IPS-18c (cell line): ENCODE data around the gene SP140.
"Not testable (repeated sequence)": the region's sequence is repeated elsewhere in the genome, so short reads cannot be mapped to it uniquely, and the experiment has no call there.

Experiments
- H3K4me3 ChIP-seq: 2 replicates; pipeline ENCODE4 v1.7.0; 2013; ENCODE audit warnings: low read depth, mild to moderate bottlenecking, low read length, moderate library complexity; ENCODE audit not compliant: insufficient read depth
- H3K9me3 ChIP-seq: one replicate; pipeline ENCODE4 v1.6.1; 2013; ENCODE audit warnings: mild to moderate bottlenecking, low read length, moderate library complexity; ENCODE audit not compliant: control insufficient read depth, insufficient read depth

SP140 gene

DNA sequence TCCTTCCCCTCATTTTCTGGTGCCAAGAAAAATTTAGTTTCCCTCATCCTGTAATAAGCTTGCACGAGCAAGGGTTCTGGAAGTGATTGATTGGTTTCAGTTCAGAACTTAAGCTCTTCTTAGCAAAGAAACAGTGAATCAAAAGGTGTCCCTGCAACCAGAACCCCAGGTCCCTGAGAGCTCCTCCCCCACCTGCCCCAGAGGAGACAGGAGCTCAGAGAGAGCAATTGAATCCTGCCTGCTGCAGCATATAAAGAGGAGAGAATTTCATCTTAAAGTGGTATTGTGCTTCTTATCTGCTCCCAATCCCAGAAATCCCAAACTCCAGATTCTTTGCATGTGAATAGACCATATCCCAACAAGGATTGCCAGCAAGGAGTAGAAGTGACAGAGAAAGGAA is 86.1 kb downstream of the SP140 start:
- not testable (repeated sequence) for H3K4me3 ChIP-seq, H3K9me3 ChIP-seq

DNA sequence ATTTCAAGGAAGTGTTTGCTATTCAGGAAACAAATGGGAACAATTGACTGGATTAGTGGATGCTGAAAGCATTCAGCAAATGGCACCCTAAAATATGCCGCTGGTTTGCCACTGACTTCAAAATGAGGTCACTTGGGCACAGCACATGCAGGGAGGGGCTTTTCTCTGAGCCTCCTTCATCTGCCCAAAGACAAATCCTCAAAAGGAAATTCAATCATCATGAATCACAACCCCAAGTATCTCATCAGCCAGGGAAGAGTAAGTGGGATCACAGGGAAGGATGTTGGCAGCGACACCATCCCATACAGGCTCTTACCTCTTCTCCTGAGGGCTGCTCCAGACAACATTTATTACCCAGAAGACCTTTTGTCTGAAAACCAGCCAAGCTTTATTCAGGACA is 87.1 kb downstream of the SP140 start:
- H3K4me3 ChIP-seq, result no peak overlapping the region
- H3K9me3 ChIP-seq, result no peaks in the 10 kb centered on the region

DNA sequence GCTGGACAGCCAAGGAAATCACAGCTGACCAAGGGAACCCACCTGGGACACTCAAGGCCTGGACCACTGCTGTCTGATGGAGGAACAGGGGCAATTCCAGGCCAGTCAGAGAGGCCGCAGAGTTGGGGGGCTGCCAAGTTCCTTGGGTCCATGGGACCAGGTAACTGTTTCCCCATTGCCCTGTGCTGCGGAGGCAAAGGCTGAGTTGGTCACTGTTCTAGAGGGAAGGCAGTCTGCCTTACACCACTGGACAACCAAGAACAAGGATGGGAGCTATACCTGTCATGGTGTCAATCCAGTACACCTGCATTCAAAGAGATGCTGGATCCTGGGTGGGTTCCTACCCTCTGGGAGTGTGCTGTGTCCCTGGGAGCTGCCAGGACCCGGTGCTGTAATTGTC is 91.8 kb downstream of the SP140 start:
- Histone ChIP-seq H3K4me3 (no peak overlapping the region), H3K9me3 (peaks cover 3% of the 10 kb centered on the region)

DNA sequence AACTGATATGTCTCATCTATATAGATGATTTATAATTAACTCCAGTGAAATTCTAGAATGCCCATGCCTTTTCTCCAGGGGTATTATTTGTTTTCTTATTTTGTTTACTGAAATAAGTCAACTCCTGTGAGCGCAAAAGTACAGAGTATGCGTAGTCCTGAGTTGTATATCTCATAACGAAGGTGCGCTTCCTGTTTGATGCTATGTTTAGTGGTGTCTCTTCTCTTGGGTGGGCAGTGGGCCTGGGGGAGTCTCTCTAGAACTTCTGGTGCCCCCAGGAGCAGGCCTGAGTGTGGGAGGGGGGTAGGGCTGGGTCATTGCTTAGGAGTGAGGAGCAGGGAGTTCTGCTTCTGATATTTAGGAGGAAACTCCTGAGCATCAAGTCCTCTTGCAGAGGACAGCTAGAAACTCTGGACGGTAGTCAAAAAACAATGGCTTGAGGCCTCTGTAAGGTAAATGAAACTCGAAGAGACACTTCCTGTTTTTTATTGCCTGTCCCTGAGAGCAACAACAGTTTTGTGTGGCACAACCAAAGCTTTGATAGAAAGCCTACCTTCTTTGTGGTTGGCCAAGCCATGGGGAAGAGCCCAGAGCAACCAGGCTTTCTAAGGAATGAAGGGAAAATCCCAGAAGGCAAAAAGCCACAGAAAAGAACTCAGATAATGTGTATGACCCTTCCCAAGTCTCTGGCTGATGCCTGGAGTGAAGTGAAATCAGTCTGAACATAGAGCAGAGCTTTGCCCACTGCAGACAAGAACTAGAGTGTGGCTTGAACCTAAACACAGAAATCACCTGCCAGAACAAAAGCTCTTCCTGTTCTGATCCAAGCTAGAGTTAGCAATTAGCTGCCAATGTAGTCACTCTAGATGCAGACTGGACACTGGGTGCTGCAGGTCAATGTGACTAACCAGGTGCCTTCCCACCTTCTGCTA is 92.9 kb downstream of the SP140 start:
- H3K4me3 ChIP-seq, result no peak overlapping the region

DNA sequence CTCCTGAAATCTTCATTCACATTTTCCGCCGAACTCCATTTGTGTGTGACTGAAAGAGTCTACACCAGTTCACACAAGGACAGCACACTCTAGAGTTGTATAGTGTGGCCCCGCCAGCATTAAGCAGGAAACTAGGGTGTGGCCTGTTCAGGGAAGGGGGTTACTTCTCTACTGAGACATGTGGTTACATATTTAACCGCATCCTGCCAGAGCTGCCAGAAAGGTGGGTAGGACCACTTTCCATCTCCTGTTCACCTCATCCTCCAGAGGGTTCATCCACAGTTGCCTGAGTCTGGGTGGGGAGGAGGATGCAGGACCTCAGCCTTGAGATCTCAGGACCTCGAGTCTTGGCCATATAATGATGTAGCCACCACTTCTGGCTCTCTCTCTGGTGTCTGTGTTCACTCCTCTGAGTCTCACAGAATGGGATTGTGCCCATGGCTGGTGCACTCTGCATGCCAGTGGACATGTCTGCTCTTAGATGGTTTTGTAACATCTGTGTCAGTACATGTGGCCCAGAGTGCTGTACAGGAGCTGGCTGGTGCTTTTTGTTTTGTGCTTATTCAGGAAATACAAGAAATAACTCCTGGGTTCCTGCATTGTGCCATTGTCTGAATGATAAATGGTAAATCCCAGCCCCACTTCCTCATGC is 93.8 kb downstream of the SP140 start:
- Histone ChIP-seq H3K4me3 (no peak overlapping the region), H3K9me3 (peaks cover 8% of the 10 kb centered on the region)

More for the DNA sequence above, 92.9 kb downstream of the SP140 start:
- H3K9me3 ChIP-seq, result peaks cover 7% of the 10 kb centered on the region

DNA sequence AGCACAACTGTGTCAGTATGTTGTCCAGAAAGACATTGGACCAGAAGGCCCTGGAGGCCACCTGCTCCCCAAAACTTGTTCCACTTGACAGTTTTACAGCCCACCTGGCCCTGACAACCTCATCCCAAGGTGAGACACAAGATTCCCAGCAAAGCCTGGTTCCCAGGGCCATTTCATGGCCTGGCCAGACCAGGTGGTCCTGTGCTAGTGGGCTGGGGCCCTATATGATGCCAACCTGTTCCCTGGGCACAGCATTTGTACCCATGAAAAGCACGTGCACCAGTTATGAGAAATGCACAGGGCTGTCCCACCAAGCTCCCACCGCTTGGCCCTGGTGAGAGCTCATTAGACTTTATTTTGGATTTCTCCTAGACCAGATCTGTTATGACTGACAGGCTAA is 95.5 kb downstream of the SP140 start:
- peaks cover 10% of the 10 kb centered on the region for H3K9me3 ChIP-seq
- H3K4me3 ChIP-seq, result no peak overlapping the region

DNA sequence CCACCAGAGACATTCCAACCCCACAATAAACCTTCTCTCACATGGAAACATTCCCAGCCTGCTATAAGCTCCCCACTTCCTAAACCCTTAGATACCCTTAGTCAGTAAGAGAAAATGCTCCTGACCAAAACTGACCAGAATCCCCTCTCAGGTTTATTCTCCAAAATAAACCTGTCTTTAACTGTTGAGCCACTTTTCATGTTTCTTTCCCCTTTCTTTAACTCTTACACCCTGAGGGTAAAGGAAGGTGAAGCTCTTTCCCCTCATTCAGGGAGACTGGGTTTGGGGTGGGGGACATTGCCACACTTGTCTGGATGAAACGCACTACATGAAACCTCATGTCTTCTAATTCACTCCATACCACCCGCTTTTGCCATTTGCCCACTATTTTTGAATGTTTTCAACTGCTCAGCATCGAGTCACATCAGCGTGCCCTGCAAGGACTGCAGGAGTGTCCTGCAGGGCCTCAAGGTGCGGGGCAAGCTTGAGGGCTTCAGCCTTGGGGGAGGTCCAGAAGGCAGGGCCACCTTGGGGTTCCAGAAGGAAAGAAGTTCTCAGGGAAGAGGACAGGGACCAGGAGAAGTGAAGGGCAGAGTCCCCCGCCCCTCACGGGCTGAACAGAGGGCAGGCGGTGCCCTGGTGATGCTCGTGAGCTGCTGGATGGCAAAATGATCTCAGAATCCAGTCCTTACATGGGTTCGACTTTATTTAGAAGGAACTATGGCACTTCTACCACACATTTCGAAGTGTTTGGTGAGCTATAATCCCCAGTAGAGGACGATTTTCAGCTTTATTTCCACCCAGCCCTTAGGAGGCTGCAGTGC is 97.2 kb downstream of the SP140 start:
- Histone ChIP-seq H3K9me3 (peaks cover 10% of the 10 kb centered on the region), H3K4me3 (no peak overlapping the region)

DNA sequence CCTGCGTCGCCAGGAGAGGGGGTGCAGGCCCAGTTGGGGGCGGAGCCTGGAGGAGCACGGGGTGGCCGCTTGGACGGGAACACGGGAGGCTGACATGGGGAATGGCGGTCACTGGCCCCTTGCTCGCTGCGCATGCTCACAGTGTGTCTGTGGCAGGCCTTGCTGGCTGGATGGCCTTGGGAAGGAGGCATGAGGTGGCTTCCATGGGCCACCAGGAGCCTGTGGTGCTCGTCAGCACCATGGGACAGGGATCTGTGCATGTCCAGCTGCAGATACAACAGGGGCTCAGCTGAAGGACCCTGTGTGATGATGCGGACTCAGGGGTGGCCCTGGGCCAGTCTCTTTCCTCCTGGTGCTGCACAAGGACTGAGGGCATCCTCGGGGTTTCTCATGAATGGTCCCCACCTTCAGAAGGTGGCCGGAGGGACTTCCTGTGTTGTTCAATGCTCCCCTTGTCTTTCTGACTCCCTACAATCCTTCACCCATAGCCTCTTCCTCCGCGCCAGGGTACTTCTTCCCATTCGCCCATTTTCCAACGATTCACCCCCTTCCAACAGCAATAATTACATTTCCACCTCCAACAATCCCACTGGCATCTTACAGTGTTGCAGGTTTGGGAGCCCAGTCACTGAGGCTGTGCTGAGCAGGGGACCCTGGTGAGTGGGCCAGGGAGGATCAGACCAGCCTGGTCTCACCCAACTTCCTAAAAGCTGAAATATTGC is 98.0 kb downstream of the SP140 start:
- Histone ChIP-seq H3K9me3 (peaks cover 10% of the 10 kb centered on the region), H3K4me3 (no peak overlapping the region)

DNA sequence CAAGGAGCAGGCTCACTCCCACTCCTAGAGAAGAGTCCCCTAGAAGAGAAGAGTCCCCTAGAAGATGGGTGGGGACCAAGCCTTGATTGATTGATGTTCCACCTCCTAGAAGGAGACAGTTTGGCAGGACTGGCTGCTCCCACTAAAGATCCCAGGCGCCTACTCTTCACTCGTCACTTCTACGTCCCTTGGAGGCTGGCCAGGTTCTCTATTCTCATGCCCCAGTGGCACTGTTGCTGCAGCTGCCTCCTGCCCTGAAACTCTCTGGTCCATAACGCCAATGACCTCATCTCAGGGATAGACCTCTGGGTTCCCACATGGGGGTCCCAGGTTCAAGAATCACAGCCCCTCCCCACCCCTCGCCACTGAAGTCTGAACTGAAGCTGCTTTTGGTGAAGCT is 99.0 kb downstream of the SP140 start:
- Histone ChIP-seq H3K4me3 (no peak overlapping the region), H3K9me3 (peaks cover 10% of the 10 kb centered on the region)

DNA sequence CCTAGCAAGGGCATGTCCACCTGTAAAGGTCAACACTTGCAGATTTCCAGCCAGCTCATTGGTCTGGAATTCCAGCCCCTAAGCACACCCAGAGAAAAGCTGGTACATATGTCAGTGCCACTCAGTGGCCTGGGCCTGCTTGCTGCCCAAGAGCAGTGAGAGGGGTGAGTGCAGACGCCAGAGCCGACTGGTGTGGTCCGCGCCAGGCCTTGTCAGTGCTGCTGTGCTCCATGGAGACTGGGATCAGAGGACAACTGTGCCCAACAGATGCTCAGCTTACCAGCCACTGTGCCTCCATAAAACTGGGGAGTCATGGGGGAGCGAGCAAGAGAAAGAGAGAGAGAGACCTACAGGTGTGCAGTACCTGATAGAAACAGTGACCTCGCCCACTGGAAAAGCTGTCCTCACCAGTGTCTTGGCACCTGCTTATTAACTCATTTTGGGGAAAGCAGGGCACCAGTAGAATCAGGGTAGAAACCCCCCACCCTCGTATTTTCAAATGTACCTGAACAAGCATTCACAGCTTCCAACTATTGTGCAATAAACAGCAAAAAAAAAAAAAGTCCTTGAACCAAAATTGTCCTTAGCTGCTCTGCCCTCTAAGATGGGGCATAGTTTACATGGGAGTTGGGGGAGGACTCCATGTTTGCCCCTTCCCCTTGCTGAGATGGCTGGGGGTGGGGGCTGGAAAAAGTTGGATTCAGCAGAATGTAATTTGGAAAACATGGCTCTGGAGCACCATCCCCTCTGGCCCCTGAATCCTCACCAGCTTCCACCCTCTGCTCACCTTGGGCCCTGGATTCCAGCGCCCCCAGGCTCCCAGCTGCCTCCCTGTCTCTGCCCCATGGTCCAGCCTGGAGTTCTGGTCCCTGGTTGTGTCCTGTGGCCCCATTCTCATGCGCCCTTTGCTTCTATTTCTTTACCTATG is 100.0 kb downstream of the SP140 start:
- Histone ChIP-seq H3K4me3 (no peak overlapping the region), H3K9me3 (peaks cover 10% of the 10 kb centered on the region)

DNA sequence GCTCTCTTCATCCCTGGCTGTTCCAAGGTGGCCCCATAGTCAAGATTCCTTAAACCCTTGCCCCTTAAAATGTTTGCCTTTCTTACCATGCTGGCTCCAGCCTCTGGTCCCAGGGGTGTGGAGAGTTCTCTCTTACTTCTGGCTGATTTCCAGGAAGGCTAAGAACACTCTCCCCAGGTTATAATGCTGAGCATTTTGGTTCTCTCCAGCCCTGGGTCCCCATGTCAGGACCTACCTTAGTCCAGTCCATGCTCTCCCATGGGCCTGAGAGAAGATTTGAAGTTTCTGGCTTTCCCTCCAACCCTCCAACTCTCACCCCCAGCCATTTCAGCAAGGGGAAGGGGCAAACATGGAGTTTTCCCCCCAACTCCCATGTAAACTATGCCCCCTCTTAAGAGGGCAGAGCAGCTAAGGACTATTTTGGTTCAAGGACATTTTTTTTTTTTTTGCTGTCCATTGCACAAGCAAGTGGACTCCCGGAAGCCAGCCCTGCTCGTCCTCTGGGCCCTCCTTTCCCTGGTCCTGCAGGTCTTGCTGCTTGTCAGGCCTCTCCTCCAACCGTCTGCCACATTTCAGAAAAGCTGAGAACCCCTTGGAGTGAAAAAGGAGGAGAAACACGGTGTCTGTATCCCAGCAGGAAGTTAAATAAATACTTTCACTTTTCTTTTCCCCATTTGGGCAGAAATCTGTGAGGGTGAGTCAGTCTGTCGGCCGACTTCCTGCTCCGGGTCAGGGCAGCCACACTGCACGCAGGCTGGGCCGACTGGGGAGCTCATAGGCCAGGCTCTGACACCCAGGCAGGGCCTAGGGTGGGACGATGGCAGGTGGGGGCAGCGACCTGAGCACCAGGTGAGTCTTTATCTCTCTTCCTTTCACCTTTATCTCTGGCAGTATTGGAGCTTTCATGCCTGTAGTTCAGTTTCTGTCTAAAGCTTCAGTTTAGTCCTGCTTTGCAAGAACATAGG is 101.2 kb downstream of the SP140 start, which contains the start of gene SP140L:
SP140L (plus strand) TSS at position 741 of the 965 bp plus-strand sequence; CDS start at position 818, 77 bp downstream.
- no peak within 1 kb of the TSS for H3K4me3 ChIP-seq
- H3K9me3 ChIP-seq, result peaks cover 7% of the 10 kb centered on the region

DNA sequence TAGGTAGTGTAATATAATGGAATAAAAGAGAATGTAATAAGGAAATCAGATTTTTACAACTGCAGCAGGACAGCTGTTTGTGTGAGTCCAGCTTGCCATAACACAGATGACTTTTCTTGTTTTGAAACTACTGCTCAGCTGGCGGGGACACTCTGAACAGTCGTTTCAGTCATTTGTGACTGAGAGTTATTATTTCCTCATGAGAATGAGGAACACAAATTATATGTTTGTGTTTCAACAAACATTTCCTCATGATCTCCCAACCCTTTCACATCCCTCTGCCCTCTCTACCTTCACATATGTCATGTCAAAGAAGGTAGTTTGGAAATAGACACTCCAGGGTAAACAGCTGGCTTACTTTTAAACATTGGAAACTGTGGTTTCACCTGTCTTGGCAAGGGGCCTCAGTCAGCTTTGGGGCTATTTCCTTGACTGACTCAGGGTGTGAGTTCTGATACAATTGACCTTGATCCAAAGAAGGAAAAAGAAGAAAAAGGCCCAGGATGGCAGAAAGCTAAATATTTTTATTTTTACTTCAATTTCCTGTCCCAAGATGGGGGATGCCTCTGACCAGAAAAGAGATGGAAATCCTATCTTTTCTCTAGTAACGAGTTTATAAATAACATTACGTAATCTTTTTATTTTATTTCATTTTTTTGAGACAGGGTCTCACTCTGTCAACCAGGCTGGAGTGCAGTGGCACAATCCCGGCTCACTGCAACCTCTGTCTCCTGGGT is 102.0 kb downstream of the SP140 start:
- H3K9me3 ChIP-seq, result peaks cover 7% of the 10 kb centered on the region
- H3K4me3 ChIP-seq, result no peak overlapping the region

DNA sequence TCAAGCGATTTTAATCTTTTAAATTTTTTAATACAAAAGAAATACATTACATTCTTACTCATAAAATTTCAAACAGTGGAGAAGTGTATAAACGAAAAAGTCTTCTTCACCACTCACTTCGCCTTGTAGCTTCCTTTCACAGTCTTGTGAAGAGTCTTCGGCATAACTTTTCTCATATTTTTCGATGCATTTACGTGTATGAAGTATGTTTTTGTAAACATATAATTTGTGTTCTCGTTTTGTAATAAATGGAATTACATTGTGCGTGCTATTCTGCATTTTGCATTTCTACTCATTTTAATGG is 102.6 kb downstream of the SP140 start:
- H3K4me3 ChIP-seq, result no peak overlapping the region
- H3K9me3 ChIP-seq, result peaks cover 6% of the 10 kb centered on the region

DNA sequence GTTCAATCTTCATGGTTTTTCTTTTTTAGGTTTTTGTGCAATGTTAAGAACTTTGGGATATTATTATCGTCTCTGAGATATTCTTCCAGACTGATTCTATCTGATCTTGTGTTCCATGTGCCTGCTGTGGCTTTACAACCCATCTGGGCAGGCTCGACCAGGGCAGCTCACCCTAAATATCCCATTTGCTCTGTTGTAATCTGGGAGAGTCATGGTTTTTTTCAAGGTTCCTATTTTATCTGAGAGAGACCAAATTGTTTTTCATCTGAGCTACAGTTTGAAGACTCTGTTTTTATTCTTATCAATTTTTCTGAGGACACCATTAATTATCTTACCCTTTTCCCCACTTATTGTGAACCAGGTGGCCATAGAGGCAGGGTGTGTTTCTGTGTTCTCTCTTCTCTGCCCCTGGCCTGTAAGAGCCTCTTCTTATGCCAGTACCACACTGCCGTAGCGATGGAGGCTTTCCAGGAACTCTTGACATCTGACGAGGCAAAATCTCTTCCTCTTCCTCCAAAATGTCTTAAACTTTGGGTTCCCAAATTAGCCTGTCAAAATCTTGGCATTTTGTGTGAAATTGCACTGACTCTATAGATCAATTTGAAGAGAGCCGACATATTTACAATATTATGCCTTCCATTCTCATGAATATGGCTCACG is 104.5 kb downstream of the SP140 start:
- Histone ChIP-seq H3K4me3 (no peak overlapping the region), H3K9me3 (peaks cover 2% of the 10 kb centered on the region)
